Thyroid gland (tissue), 4 donors: Measurements from ENCODE around the gene ADARB2. TPM values are rescaled to one million over a fixed set of nuclear protein-coding genes. Genes with fewer than 3 reads are reported as not detected.

Experiments
- DNase-seq, 2 donors: peaks; one replicate each; pipeline ENCODE4 v3.0.0-alpha.2; 2019
- H3K27ac ChIP-seq, 3 donors: fragments of 200-600 bp; sonication (generic); 1 replicate in 2 of 3; 2 replicates in 1 of 3; pipeline ENCODE4 v1.5.1; 2016 to 2019; ENCODE audit warnings: mild to moderate bottlenecking in 1 of 3, moderate library complexity in 1 of 3
- H3K27me3 ChIP-seq: fragments of 200-600 bp; sonication (generic); one replicate; pipeline ENCODE4 v1.5.1; 2019
- H3K36me3 ChIP-seq, 2 donors: fragments of 200-600 bp; sonication (generic); one replicate each; pipeline ENCODE4 v1.5.1; 2016 to 2019
- H3K4me1 ChIP-seq, 2 donors: fragments of 200-600 bp; sonication (generic); one replicate each; pipeline ENCODE4 v1.5.1; 2017 to 2019
- H3K4me3 ChIP-seq, 3 donors: fragments of 200-600 bp; sonication (generic); replicated peaks in 1 of 3; 1 replicate in 2 of 3; 2 replicates in 1 of 3; pipeline ENCODE4 v1.5.1; 2016; ENCODE audit warnings: mild to moderate bottlenecking in 1 of 3
- H3K9me3 ChIP-seq: fragments of 200-600 bp; sonication (generic); one replicate; pipeline ENCODE4 v1.5.1; 2017
- POLR2A ChIP-seq, 2 donors: fragments of 450-650 bp; IDR thresholded peaks; one replicate each; pipeline ENCODE4 v1.6.1; 2017; ENCODE audit warnings: antibody characterized with exemption in 2 of 2, mild to moderate bottlenecking in 2 of 2, moderate library complexity in 1 of 2
- WGBS, 2 donors: methylation state at CpG; one replicate each; pipeline ENCODE4 v1.1.5; 2017; 5-methylcytosine and 5-hydroxymethylcytosine counted together
- intact Hi-C: fragments of 100-400 bp; cut with DNase I; formaldehyde crosslinking; loops from one replicate; pipeline ENCODE4 v1.15.1; 2023
- total RNA-seq, 4 donors: library from RNA; depleted of rRNA; stranded (reverse); fragments of >200 nt; gene quantifications; one replicate each; pipeline ENCODE4 v1.2.3, GENCODE V29; 2016
- TF ChIP-seq, protein P1 (sequence below), 6 experiments: fragments of 200-600 bp in 3 of 6; fragments of 450-650 bp in 3 of 6; sonication (generic) in 3 of 6; IDR thresholded peaks; one replicate each; pipeline ENCODE4 v1.5.1; 2016 to 2019; ENCODE audit warnings: antibody characterized with exemption in 6 of 6, mild to moderate bottlenecking in 2 of 6, inconsistent platforms in 1 of 6, moderate library complexity in 1 of 6

ADARB2 gene
- total RNA-seq, 4 donors from 2014 or later: 0.08 to 0.15 TPM; not detected in 2

DNA sequence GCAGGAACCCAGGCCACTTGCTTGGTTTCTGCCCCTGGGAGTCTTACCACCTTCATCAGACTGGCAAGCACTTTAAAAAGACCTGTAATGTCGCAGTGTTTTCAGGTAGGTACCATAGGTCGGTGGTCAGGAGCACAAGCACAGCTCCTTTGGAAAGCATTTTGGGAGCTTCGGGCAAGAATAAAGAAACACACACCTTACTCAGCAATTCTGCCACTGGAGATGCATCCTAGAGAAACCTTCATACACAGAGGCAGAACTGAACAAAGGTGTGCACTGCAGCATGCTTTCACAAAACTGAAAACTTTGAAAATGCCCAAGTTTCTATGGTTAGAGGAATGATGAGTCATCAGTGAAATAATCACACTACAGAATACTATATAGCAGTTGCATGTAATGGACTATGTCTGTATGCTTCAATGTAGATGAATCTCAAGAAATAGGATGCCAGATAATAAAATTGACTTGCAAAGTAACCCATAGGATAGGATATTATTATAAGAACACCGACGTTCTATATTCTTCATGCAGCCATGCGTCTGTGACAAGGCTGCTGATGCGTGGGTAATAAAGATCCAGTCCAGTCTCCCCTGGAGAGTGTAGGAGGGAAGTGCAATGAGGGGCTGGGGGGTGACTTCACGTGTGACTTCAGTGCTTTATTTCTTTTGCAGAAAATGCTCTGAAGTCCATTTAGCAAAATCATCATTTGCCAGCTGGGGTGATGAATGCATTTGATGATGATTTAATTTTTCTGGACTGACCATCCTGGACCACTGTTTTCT, 371.6 kb downstream of the ADARB2 start:
- DNase-seq: no peak
- TF ChIP-seq, protein P1, sequence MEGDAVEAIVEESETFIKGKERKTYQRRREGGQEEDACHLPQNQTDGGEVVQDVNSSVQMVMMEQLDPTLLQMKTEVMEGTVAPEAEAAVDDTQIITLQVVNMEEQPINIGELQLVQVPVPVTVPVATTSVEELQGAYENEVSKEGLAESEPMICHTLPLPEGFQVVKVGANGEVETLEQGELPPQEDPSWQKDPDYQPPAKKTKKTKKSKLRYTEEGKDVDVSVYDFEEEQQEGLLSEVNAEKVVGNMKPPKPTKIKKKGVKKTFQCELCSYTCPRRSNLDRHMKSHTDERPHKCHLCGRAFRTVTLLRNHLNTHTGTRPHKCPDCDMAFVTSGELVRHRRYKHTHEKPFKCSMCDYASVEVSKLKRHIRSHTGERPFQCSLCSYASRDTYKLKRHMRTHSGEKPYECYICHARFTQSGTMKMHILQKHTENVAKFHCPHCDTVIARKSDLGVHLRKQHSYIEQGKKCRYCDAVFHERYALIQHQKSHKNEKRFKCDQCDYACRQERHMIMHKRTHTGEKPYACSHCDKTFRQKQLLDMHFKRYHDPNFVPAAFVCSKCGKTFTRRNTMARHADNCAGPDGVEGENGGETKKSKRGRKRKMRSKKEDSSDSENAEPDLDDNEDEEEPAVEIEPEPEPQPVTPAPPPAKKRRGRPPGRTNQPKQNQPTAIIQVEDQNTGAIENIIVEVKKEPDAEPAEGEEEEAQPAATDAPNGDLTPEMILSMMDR (IDR thresholded peaks at IDR 0.05): no peak
- no peak for TF ChIP-seq POLR2A (IDR thresholded peaks at IDR 0.05)
- Histone ChIP-seq H3K27ac (no peak overlapping the region), H3K4me1 (no peaks in the 10 kb centered on the region), H3K4me3 (no peak overlapping the region), H3K36me3 (no peaks in the 10 kb centered on the region), H3K27me3 (no peaks in the 10 kb centered on the region), H3K9me3 (no peaks in the 10 kb centered on the region)
- 73 to 89% methylated on average over 8 of the region's 8 CpGs for WGBS, 2 donors
- intact Hi-C loops: no loop called here

DNA sequence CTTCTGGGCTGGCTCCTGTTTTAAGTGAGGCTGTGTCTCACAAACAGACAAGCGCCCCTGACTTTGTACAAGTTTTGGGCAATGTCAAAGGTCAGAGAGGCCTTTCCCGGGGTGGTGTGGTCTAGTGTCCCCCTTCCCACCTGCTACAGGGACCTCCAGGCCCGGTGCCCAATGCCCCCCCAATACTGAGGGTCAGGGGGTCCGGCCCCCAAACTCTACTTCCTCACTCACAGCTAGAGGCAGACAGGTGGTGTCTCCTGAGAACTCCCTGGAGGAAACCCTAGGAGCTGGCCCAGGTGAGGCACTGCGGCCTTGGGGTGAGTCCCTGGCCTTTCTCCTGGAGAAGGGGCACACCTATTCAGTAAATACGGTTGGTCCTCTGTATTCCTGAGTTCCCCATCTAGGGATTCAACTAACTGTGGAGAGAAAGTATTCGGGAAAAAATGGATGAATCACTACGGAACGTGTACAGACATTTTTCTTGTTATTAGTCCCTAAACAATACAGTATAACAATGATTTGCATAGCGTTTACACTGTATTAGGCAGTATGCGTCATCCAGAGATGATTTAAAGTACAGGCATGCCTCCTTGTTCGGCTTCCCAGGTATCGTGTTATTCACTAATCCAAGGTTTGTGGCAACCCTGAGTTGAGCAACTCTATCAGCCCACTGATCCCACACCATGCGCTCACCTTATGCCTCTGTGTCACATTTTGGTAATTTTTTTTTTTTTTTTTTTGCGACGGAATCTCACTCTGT, 373.0 kb downstream of the ADARB2 start:
- H3K4me1 ChIP-seq: no peaks in the 10 kb centered on the region
- no peak for DNase-seq
- no peak for TF ChIP-seq POLR2A (IDR thresholded peaks at IDR 0.05)
- TF ChIP-seq, protein P1 (IDR thresholded peaks at IDR 0.05): no peak
- no peak overlapping the region for H3K27ac ChIP-seq
- no peaks in the 10 kb centered on the region for H3K9me3 ChIP-seq
- H3K36me3 ChIP-seq: no peaks in the 10 kb centered on the region
- no peak overlapping the region for H3K4me3 ChIP-seq
- 93 to 97% methylated on average over 13 to 15 of the region's 16 CpGs for WGBS, 2 donors
- intact Hi-C loops: no loop called here
- no peaks in the 10 kb centered on the region for H3K27me3 ChIP-seq

DNA sequence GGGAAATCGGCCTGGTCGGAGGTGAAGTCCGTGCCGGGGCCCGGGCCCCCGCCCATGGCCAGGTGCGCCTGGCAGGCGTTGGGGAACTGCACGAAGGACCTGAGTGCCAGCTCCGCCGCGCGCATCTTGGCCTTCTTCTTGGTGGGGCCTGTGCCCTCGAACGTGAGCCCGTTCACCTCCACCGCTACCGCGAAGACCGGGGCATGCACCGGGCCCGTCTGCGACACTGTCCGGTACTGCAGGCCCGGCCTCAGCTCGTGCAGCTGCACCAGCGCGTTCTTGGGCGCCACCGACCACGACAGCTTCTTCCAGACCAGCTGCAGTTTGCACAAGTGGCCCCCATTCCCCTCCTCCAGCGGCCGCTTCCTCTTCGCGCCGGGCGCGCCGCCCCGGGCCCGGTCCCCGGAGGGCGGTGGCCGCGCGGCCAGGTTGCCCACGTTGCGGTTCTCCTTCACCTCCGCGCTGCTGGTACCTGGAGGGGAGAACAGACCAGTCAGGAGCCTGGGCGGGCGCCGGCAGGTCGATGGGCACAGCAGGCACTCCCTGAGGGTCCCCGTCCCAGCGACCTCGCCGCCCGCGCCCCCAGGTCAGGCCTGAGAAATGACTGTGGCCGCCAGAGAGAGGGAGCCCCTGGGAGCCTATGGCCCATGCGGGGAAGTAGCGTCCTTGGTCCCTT, 373.7 kb downstream of the ADARB2 start:
- Histone ChIP-seq H3K36me3 (no peaks in the 10 kb centered on the region), H3K4me1 (no peaks in the 10 kb centered on the region), H3K4me3 (no peak overlapping the region), H3K27ac (no peak overlapping the region), H3K9me3 (no peaks in the 10 kb centered on the region), H3K27me3 (no peaks in the 10 kb centered on the region)
- intact Hi-C loops: no loop called here
- WGBS, 2 donors: 74 to 88% methylated on average over 46 to 49 of the region's 63 CpGs
- DNase-seq: no peak
- TF ChIP-seq, protein P1 (IDR thresholded peaks at IDR 0.05): no peak
- TF ChIP-seq POLR2A (IDR thresholded peaks at IDR 0.05): no peak

DNA sequence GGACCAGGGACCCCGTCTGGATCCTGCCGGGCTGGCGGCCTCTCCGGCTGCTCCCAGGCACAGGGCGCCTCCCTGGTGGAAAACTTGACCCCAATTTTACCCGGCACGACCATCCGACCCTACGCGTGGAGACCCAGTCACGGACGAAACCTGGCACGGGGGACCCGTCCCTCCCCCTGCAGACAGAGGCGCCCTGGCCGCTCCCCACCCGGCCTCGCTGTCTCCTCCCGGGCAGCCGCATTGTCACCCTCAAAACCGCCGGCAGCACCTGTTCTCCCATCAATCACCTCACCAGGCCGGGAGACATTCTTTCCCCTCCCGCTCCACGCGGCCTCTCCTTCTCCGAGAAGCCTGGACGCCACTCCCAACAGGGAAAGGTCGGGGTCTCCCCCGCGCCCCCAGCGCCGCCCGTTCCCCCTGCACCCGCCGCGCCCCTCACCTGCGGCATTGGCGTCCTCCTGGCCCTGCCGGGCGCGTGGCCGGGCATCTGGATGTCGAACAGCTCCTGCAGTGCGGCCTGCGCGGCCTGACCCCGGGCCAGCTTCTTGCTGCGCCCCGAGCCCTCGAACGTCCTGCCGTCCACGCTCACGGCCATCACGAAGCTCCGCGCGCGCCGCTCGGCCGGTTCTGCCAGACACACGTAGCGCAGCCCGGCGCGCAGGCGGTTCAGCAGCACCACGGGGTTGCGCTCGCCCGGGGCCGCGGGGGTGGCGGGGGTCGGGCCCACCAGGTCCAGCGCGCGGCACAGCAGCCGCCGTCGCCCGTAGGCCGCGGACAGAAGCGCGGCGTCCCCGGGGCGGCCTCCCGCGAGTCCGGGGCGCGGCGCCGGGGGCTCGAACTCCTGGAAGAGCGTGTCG, 374.5 kb downstream of the ADARB2 start:
- no peak overlapping the region for H3K27ac ChIP-seq
- no peak for DNase-seq
- no peak for TF ChIP-seq POLR2A (IDR thresholded peaks at IDR 0.05)
- TF ChIP-seq, protein P1 (IDR thresholded peaks at IDR 0.05): no peak
- no peaks in the 10 kb centered on the region for H3K9me3 ChIP-seq
- no peak overlapping the region for H3K4me3 ChIP-seq
- H3K27me3 ChIP-seq: no peaks in the 10 kb centered on the region
- intact Hi-C loops: no loop called here
- no peaks in the 10 kb centered on the region for H3K4me1 ChIP-seq
- no peaks in the 10 kb centered on the region for H3K36me3 ChIP-seq
- 78 to 94% methylated on average over 75 of the region's 101 CpGs for WGBS, 2 donors
